ENCODE results near the gene ANXA3.

Gene ANXA3

DNA sequence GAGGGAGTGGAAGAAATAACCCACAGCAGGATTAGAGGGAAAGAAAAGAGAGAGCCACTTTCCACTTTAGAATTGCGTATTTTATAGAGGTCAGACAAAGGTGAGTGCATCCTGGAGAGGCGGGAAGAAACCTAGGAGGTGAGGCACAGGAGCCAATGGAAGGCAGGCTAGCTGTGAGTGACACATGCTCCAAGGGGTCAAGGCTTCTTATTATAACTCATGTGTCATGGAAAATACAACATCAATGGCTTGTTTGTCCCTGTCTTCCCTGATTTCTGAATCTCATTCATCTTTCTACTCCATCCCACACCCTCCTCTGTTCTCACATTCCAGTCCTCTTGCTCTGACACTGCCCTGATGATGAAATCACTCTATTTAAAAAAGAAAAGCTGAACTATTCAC lies 14.4 kb downstream of the ANXA3 start:
- TF ChIP-seq, protein P1, sequence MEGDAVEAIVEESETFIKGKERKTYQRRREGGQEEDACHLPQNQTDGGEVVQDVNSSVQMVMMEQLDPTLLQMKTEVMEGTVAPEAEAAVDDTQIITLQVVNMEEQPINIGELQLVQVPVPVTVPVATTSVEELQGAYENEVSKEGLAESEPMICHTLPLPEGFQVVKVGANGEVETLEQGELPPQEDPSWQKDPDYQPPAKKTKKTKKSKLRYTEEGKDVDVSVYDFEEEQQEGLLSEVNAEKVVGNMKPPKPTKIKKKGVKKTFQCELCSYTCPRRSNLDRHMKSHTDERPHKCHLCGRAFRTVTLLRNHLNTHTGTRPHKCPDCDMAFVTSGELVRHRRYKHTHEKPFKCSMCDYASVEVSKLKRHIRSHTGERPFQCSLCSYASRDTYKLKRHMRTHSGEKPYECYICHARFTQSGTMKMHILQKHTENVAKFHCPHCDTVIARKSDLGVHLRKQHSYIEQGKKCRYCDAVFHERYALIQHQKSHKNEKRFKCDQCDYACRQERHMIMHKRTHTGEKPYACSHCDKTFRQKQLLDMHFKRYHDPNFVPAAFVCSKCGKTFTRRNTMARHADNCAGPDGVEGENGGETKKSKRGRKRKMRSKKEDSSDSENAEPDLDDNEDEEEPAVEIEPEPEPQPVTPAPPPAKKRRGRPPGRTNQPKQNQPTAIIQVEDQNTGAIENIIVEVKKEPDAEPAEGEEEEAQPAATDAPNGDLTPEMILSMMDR (IDR thresholded peaks at IDR 0.05; ENCODE audit: unreplicated experiment in 3 of 3), result no peak
- peak overlapping the region in 1 of 3 experiments; percentile 12 for H3K27ac Mint-ChIP-seq
- H3K4me1 Mint-ChIP-seq, result peaks cover 7% of the 10 kb centered on the region
- H3K36me3 Mint-ChIP-seq (ENCODE audit: low read depth), result no peaks in the 10 kb centered on the region
- no peak overlapping the region for H3K4me3 Mint-ChIP-seq
- H3K27me3 Mint-ChIP-seq (ENCODE audit: low read depth), result no peaks in the 10 kb centered on the region
- no peaks in the 10 kb centered on the region for H3K9me3 Mint-ChIP-seq

- H3K4me1 Mint-ChIP-seq, result peaks cover 4% of the 10 kb centered on the region
- H3K9me3 Mint-ChIP-seq, result no peaks in the 10 kb centered on the region
- no peak overlapping the region for H3K4me3 Mint-ChIP-seq
- TF ChIP-seq, protein P1 (IDR thresholded peaks at IDR 0.05; ENCODE audit: unreplicated experiment in 3 of 3), result no peak
- H3K36me3 Mint-ChIP-seq (ENCODE audit: low read depth), result no peaks in the 10 kb centered on the region
- H3K27me3 Mint-ChIP-seq (ENCODE audit: low read depth), result no peaks in the 10 kb centered on the region
- no peak overlapping the region for H3K27ac Mint-ChIP-seq
Observed at GRCh38 chr4:78566834-78567499, 15.4 kb downstream of the ANXA3 start.

DNA sequence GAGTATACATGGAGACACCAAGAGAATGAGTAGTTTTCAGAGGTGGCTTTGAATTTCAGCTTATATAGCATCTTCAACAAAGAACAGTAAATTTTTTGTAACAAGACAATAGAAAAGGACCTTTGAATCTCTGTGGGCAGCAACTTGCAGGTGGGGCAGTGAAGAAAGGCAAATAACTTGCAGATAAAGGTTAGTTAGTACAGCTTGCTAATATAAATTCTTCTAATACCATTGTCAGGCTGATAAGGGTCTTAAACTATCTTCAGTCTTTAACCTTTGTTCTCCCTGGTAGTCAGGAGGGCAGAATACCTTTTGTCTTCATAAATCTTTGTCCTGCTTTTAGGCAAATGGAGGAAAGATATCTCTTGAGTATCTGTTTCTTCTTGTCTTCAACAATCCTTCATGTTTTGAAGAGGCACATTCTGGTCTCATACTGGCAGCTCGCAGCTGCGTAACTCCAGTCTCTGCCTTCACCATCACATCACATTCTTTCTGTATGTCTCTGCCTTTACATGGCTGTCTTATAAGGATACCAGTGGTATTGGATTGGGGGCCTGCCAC lies 16.0 kb downstream of the ANXA3 start:
- H3K36me3 Mint-ChIP-seq (ENCODE audit: low read depth), result no peaks in the 10 kb centered on the region
- no peaks in the 10 kb centered on the region for H3K27me3 Mint-ChIP-seq (ENCODE audit: low read depth)
- H3K4me1 Mint-ChIP-seq, result no peaks in the 10 kb centered on the region
- TF ChIP-seq, protein P1 (IDR thresholded peaks at IDR 0.05; ENCODE audit: unreplicated experiment in 3 of 3), result no peak
- no peak overlapping the region for H3K27ac Mint-ChIP-seq
- H3K4me3 Mint-ChIP-seq, result no peak overlapping the region
- no peaks in the 10 kb centered on the region for H3K9me3 Mint-ChIP-seq

DNA sequence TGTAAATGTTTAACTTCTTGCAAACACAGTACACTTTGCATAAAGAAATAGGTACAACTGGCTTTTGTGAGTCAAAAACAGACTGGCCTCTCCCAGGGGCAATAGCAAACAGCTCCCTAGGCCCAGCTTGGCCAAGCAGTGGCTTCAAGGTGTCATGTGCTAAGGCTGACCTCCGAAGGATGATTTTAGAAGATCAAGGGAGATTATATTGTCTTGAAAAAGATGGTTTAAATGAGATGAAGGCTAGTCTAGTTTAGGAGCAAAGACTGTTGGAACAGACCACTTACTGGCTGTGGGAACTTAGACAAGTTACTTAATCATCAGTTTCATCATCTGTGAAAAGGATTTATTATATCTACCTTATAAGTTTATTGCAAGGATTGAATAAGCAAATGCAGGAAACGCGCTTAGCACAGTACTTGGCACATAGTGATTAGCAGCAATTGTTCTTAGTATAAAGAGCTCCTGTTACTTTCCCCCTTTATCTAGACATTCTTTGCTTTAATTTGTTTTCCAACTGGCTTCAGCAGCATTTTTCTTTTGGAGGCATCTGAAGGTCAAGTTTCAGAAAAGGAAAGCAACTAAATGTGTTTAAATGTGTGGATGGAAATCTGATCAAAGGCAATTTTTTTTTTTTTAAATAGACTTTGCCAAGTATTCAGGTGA lies 17.2 kb downstream of the ANXA3 start:
- no peaks in the 10 kb centered on the region for H3K4me1 Mint-ChIP-seq
- TF ChIP-seq, protein P1 (IDR thresholded peaks at IDR 0.05; ENCODE audit: unreplicated experiment in 3 of 3), result no peak
- H3K27me3 Mint-ChIP-seq (ENCODE audit: low read depth), result no peaks in the 10 kb centered on the region

DNA sequence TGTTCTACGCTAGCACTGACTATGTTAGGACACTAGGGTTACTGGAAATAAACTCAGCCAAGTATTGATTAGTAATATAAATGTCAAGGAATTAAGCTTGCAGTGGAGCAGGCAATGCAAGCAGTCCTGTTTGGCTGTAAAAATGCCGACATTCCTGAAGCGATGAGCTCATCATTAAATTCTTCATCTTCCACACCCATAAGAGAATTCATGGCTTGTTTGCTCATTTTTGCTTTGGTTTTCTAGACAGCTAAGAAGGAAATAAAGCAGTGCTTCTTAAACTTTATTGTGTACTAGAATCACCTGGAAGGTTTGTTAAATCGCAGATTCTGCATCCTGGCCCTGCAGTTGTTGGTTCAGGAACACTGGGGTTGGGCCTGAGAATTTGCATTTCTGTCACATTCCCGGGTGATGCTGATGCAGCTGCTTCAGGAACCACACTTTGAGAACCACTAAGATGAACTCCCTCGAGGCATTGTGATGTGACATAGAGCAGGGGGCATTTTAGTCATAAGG lies 17.8 kb downstream of the ANXA3 start:
- Mint-ChIP-seq H3K36me3 (ENCODE audit: low read depth) (no peaks in the 10 kb centered on the region), H3K9me3 (no peaks in the 10 kb centered on the region), H3K4me3 (no peak overlapping the region), H3K27ac (peak overlapping the region in 1 of 3 experiments; percentile 55), H3K27me3 (ENCODE audit: low read depth) (no peaks in the 10 kb centered on the region), H3K4me1 (no peaks in the 10 kb centered on the region)
- TF ChIP-seq, protein P1 (IDR thresholded peaks at IDR 0.05; ENCODE audit: unreplicated experiment in 3 of 3), result no peak

More for the DNA sequence above, 17.2 kb downstream of the ANXA3 start:
- H3K36me3 Mint-ChIP-seq (ENCODE audit: low read depth), result no peaks in the 10 kb centered on the region
- no peak overlapping the region for H3K4me3 Mint-ChIP-seq
- H3K9me3 Mint-ChIP-seq, result no peaks in the 10 kb centered on the region
- peak overlapping the region in 1 of 3 experiments; percentile 55 for H3K27ac Mint-ChIP-seq

Data from nephron (organoid).